Glutamatergic neuron (in vitro differentiated cells): ENCODE results near the gene UBE2H. TPM values are rescaled to one million over a fixed set of nuclear protein-coding genes. Genes with fewer than 3 reads are reported as not detected.

Experiments
- DNase-seq: peaks from one replicate; pipeline ENCODE4 v3.0.0; 2022
- H3K27ac Mint-ChIP-seq: one replicate; pipeline ENCODE4 v1.8.0; 2020; ENCODE audit warnings: mild to moderate bottlenecking, mixed read lengths, inconsistent platforms; ENCODE audit not compliant: unreplicated experiment
- H3K27me3 Mint-ChIP-seq: one replicate; pipeline ENCODE4 v1.8.0; 2020; ENCODE audit warnings: mild to moderate bottlenecking, moderate library complexity, mixed read lengths, inconsistent platforms; ENCODE audit not compliant: unreplicated experiment
- H3K36me3 Mint-ChIP-seq: one replicate; pipeline ENCODE4 v1.8.0; 2020; ENCODE audit warnings: mild to moderate bottlenecking, mixed read lengths, inconsistent platforms; ENCODE audit not compliant: unreplicated experiment
- H3K4me1 Mint-ChIP-seq: one replicate; pipeline ENCODE4 v1.8.0; 2020; ENCODE audit warnings: mild to moderate bottlenecking, low read depth, mixed read lengths, inconsistent platforms; ENCODE audit not compliant: unreplicated experiment
- H3K4me3 Mint-ChIP-seq: one replicate; pipeline ENCODE4 v1.8.0; 2020; ENCODE audit warnings: mild to moderate bottlenecking, mixed read lengths, inconsistent platforms; ENCODE audit not compliant: unreplicated experiment
- H3K9me3 Mint-ChIP-seq: one replicate; pipeline ENCODE4 v1.8.0; 2020; ENCODE audit warnings: mild to moderate bottlenecking, moderate library complexity, mixed read lengths, inconsistent platforms; ENCODE audit not compliant: unreplicated experiment
- CTCF ChIP-seq: fragments of 200-600 bp; sonication (generic); IDR thresholded peaks from one replicate; pipeline ENCODE4 v1.5.0; 2021; ENCODE audit not compliant: partially characterized antibody, unreplicated experiment
- total RNA-seq: library from RNA; stranded (reverse); fragmentation: NEBNext Ultra II Directional; extraction: Animal tissue kit (Norgen Biotek cat#: 25700); gene quantifications from one replicate; pipeline ENCODE4 v1.2.1, GENCODE V29; 2021; ENCODE audit not compliant: unreplicated experiment

Gene UBE2H
- total RNA-seq, 1 donor from 2014 or later: 100 TPM

DNA sequence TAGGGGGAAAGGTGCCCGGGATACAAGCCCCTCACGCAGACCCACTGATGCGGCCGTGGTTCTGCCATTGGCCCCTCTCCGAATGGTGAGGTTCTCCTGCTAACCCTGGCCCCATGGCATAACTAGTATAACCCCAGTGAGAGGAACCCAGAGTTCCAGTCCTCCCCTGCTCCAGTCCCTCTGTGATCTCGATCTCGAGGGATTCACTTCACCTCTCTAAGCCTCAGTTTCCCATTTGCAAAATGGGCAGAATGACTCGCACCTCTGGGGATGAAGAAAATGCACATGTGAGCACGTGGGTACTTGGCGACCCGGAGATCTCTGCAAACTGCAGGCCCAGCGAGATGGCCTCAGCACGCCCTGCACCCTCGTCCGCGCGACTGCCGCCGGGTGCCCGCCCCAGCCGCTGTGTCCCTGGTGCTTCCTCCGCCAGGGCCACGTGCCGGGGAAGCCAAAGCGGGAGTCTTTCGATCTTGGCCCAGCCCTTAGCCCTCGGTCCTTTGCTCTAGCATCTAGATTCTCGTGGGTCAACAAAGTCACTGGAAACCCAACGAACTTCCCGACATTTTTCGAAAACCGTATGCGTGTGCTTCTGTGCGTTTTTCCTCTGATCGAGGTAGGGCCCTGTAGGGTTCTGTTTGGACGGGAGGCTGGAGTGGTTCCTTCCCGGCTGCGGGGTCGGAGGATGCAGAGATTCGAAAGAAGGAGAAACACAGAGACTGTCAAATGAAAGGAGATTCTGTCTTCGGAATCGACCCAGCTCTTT is 169.8 kb downstream of the UBE2H start:
- TF ChIP-seq CTCF: no peak
- H3K27me3 Mint-ChIP-seq: peaks cover 28% of the 10 kb centered on the region
- peak overlapping the region; percentile 82 for H3K27ac Mint-ChIP-seq
- H3K4me1 Mint-ChIP-seq: peaks cover 22% of the 10 kb centered on the region
- H3K36me3 Mint-ChIP-seq: no peaks in the 10 kb centered on the region
- peaks cover 30% of the 10 kb centered on the region for H3K9me3 Mint-ChIP-seq
- peak overlapping the region; percentile 85 for H3K4me3 Mint-ChIP-seq
- no peak for DNase-seq

- Mint-ChIP-seq H3K4me1 (peaks cover 16% of the 10 kb centered on the region), H3K27ac (peak overlapping the region; percentile 82), H3K4me3 (peak overlapping the region; percentile 89), H3K27me3 (peaks cover 30% of the 10 kb centered on the region), H3K36me3 (no peaks in the 10 kb centered on the region), H3K9me3 (peaks cover 30% of the 10 kb centered on the region)
- TF ChIP-seq CTCF: no peak
- DNase-seq: peak; percentile 63
Measured at GRCh38 chr7:129781928-129782817, 170.6 kb downstream of the UBE2H start.

GRCh38 chr7:129780974-129781927 is 171.5 kb downstream of the UBE2H start:
- peak overlapping the region; percentile 89 for H3K4me3 Mint-ChIP-seq

More at GRCh38 chr7:129780974-129781927, 171.5 kb downstream of the UBE2H start:
- Mint-ChIP-seq H3K27ac (peak overlapping the region; percentile 96), H3K36me3 (no peaks in the 10 kb centered on the region), H3K4me1 (peaks cover 11% of the 10 kb centered on the region), H3K9me3 (peaks cover 28% of the 10 kb centered on the region), H3K27me3 (peaks cover 32% of the 10 kb centered on the region)
- TF ChIP-seq CTCF: no peak
- DNase-seq: no peak

Other genes starting within 250 kb of the UBE2H start
- gene ZC3HC1, start 98.4 kb upstream of the UBE2H start, total RNA-seq: 30.1 TPM
- 29.8 TPM for gene KLHDC10, start 117.6 kb upstream of the UBE2H start, total RNA-seq